Activated T-cell treated with anti-CD3 and anti-CD28 coated beads for 48 hours (primary cell): ENCODE data around the gene SFPQ.
"Not testable (repeated sequence)": the region's sequence is repeated elsewhere in the genome, so short reads cannot be mapped to it uniquely, and the experiment has no call there.

Source experiments
- DNase-seq: peaks from one replicate; pipeline ENCODE4 v3.0.0-alpha.2; 2020; ENCODE audit warnings: low read depth

Gene SFPQ, protein sequence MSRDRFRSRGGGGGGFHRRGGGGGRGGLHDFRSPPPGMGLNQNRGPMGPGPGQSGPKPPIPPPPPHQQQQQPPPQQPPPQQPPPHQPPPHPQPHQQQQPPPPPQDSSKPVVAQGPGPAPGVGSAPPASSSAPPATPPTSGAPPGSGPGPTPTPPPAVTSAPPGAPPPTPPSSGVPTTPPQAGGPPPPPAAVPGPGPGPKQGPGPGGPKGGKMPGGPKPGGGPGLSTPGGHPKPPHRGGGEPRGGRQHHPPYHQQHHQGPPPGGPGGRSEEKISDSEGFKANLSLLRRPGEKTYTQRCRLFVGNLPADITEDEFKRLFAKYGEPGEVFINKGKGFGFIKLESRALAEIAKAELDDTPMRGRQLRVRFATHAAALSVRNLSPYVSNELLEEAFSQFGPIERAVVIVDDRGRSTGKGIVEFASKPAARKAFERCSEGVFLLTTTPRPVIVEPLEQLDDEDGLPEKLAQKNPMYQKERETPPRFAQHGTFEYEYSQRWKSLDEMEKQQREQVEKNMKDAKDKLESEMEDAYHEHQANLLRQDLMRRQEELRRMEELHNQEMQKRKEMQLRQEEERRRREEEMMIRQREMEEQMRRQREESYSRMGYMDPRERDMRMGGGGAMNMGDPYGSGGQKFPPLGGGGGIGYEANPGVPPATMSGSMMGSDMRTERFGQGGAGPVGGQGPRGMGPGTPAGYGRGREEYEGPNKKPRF

GRCh38 chr1:35192853-35193664 is at the start of gene SFPQ:
Gene SFPQ (minus strand): TSS chr1:35193145. CDS start chr1:35193049, 96 bp downstream.
- peak; percentile 94 for DNase-seq

- not testable (repeated sequence) for DNase-seq
These were observed 43.8 kb upstream of the SFPQ start for GRCh38 chr1:35236772-35237171.

- no peak for DNase-seq
These were observed 38.3 kb upstream of the SFPQ start for GRCh38 chr1:35231287-35231686.

- DNase-seq, result no peak
These were observed 36.8 kb upstream of the SFPQ start for GRCh38 chr1:35229587-35230360.

DNA sequence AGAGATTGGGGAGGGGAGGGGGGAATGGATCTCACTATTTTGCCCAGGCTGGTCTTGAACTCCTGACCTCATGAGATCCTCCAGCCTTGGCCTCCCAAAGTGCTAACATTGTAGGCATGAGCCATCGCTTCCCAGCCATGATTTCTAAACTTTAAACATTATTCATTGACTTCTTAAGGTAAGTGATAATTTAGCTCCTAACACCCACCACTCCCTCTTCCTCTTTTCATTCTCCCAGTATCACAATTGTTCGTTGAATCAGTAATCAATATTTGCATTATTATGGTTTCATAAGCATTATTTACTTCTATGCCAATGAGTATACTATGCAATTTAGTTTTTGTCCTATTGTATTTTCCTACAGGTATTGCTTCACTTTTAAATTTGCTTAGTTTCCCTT is 33.6 kb upstream of the SFPQ start:
- DNase-seq, result no peak

DNA sequence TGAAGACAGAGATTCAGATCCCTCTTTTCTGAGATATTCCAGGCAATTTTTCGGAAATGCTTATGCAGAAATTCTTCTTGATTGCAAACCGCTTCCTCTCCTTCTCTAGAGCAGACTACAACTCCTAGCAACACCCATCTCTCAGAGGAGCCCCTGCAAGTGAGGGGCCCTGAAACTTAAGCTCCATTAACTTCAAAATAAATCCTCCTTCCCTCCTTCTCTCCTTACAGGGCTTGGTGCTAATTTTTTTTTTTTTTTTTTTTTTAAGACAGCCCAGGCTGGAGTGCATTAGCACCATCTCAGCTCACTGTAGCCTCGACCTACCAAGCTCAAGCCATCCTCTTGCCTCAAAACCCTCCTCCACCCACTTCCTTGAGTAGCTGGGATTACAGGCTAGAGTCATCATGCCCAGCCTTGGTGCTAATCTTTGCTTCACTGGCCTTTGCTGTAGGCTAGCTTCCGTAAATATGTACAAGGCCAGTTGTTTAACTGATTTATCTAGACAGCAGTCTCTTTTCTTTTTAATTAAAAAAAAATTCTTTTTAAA is 30.2 kb upstream of the SFPQ start:
- no peak for DNase-seq

DNA sequence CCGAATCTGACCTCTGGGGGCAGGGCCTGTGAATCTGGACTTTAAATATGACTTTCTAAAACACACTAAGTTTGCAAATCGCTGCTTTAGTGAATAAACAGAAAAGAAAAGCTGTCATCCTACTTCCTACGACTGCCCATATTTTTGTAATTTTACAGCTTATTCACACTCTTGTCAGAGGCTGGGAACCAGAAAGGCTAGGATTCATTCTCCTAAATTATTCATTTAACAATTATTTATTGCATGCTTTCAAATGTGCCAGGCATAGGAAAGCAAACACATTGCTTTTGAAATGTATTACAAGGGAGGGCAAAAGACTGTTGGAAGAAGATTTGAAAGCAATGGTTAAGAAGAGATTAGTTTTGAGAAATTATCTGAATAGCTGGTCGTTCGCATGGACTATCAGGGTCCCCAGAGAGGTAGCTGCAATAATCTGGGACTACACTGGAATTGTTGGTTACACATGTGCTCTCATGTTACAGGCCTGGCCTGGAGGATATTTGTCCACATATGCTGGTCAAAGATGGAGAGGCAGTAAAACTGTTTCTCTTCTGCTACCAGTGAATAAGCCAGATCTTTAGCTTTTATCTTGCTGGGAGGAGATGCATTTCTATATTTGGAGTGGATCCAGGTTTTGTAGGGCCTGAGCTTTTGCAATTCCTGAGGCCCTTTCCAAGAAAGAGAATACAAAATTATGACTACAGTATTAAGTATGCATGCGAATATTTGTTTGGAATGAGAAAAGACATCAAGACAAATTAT is 29.6 kb upstream of the SFPQ start:
- DNase-seq, result no peak

DNA sequence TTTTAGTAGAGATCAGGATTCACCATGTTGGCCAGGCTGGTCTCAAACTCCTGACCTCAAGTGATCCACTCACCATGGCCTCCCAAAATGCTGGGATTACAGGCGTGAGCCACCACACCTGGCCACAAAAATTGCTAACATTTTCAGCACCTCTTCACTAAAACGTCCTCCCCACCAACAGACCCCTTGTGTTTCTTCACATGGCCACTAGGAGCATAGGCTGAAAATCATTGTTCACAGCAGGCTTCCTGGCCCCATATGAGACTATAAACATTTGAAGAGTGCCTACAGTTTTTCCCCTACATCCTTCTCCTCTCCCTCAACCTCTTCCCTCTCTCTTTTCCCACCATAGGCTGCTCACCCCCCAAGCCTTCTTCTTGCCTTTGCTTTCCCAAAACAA is 28.0 kb upstream of the SFPQ start:
- no peak for DNase-seq

- no peak for DNase-seq
These were observed 22.4 kb upstream of the SFPQ start for GRCh38 chr1:35215346-35215745.

- no peak for DNase-seq
These were observed 18.1 kb upstream of the SFPQ start for GRCh38 chr1:35211120-35211414.

GRCh38 chr1:35210321-35211119 is 17.6 kb upstream of the SFPQ start:
- DNase-seq, result no peak

GRCh38 chr1:35203295-35203694 is 10.3 kb upstream of the SFPQ start:
- no peak for DNase-seq

- peak; percentile 50 for DNase-seq
These were observed 9.2 kb upstream of the SFPQ start for GRCh38 chr1:35202048-35202719.

DNA sequence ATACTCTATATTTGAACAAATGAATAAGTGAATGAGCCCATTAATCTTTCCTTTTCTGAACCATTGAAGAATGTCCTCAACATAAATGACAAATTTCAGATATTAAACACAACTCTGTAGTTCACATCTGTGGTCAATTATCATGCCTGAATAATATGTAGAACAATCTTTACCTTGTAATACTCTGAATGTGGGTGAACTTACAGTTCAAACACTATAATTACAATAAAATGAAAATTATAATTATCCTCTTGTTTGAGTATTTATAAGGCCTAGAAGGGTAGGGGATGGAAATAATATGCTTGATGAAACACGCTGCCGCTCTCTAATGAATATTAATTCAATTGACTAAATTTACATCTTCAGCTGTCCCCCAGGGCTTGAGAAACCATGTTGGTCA is 8.7 kb upstream of the SFPQ start:
- no peak for DNase-seq

DNA sequence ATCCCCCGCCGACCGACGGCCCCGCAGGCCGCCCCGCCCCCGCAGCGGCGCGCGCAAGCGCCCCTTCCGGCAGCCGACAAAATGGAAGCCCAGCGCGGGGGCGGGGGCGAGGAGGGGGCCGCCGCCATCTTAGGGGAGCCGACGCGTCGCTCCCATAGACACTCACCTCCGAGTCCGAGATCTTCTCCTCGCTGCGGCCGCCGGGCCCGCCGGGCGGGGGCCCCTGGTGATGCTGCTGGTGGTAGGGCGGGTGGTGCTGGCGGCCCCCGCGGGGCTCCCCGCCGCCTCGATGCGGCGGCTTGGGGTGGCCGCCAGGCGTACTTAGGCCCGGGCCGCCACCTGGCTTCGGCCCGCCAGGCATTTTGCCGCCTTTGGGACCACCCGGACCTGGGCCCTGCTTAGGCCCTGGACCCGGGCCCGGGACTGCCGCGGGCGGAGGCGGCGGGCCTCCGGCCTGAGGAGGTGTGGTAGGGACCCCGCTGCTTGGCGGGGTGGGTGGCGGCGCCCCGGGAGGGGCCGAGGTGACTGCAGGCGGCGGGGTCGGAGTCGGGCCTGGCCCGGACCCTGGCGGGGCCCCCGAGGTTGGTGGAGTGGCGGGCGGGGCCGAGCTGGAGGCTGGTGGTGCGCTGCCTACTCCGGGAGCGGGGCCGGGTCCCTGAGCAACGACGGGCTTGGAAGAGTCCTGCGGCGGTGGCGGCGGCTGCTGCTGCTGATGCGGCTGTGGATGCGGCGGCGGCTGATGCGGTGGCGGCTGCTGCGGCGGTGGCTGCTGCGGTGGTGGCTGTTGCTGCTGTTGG is 691 bp downstream of the SFPQ start:
- DNase-seq, result peak; percentile 88

DNA sequence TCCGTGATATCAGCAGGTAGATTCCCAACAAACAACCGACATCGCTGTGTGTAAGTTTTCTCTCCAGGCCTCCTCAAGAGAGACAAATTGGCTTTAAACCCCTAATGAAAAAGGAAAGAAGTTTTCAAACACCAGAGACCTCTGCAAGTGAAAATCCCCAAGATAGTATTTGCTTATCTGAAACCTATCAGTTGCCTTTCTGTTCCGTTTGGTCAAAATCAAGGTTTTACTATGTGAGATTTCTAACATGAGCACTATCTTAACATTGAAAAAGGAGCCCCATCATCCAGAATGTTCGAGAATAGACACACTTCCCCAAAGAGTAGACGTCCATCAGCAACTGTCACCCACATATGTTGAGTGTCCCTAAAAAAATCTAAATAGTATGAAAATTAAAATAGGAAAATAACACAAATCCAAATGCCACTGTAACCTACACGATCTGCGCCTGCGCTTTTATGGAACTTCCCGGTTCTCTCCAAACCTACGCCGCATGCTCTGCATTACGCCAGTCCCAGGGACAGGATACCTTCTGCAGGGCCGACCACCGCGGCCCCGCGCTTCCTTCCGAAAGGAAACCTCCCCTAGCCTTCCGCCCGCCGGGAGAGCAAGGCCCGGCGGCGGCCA is 1.4 kb downstream of the SFPQ start:
- no peak for DNase-seq

DNA sequence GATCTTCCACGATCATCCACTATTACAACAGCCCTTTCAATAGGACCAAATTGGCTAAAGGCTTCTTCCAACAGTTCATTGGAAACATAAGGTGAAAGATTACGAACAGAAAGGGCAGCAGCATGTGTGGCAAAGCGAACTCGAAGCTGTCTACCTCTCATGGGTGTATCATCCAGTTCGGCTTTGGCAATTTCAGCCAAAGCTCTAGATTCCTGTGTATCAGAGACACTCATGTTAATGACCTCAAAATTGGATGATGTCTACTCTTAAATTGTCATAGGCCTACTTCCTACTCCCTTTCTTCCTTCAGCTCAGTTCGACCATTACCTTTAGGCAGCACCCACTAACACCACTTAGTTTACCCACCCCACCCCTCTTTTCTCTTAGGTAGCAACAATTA is 2.2 kb downstream of the SFPQ start:
- no peak for DNase-seq
